Adrenal gland (tissue), 5 donors: ENCODE measurements around the gene TICAM1.

Source experiments
- CTCF ChIP-seq, 6 experiments: fragments of 450-650 bp in 4 of 6; fragments of 200-600 bp in 2 of 6; sonication (generic) in 1 of 6; IDR thresholded peaks; 1 replicate in 5 of 6; 2 replicates in 1 of 6; pipeline versions ENCODE4 v1.5.1 to v1.8.0; 2016 to 2021; ENCODE audit warnings: antibody characterized with exemption in 6 of 6, mild to moderate bottlenecking in 2 of 6, moderate library complexity in 1 of 6
- POLR2A ChIP-seq, 2 donors: fragments of 450-650 bp; IDR thresholded peaks; one replicate each; pipeline ENCODE4 v1.6.1; 2017; ENCODE audit warnings: antibody characterized with exemption in 2 of 2, mild to moderate bottlenecking in 2 of 2, moderate library complexity in 1 of 2
- donor health status: DM: no; HTN: no; CAD: no.

- TF ChIP-seq POLR2A (IDR thresholded peaks at IDR 0.05), result no peak
- TF ChIP-seq CTCF (IDR thresholded peaks at IDR 0.05), result no peak
Observed at GRCh38 chr19:4775627-4776152, 55.8 kb downstream of the TICAM1 start.
